ENCODE measurements around the gene UBE2I. TPM values are rescaled to one million over a fixed set of nuclear protein-coding genes. Genes with fewer than 3 reads are reported as not detected.

The UBE2I gene
- total and polyA plus RNA-seq, 3 donors from 2014 or later, result 116 to 143 (median 127) TPM

GRCh38 chr16:1375741-1376410, 66.4 kb downstream of the UBE2I start:
- H3K27ac ChIP-seq, result no peak overlapping the region
- H3K4me1 ChIP-seq, result peaks cover 19% of the 10 kb centered on the region
- H3K27me3 ChIP-seq, result no peaks in the 10 kb centered on the region
- 74 to 88% methylated on average over 19 of the region's 19 CpGs for WGBS, 2 donors
- intact Hi-C loops (cut with DNase I; ENCODE audit: low total_unique reads), result no loop called here
- no peak for DNase-seq
- TF ChIP-seq POLR2A (IDR thresholded peaks at IDR 0.05) (no peak), CTCF (IDR thresholded peaks at IDR 0.05) (no peak)
- H3K36me3 ChIP-seq (ENCODE audit: low read depth, missing control alignments), result no peaks in the 10 kb centered on the region
- H3K4me3 ChIP-seq, result no peak overlapping the region
- no peaks in the 10 kb centered on the region for H3K9me3 ChIP-seq

Other genes starting within 250 kb of the UBE2I start
- gene SSTR5, start 236.9 kb upstream of the UBE2I start, total RNA-seq, result under 1 TPM in 1 of 2 donors, not detected in 1; 0.31 TPM
- gene SSTR5, start 236.9 kb upstream of the UBE2I start, polyA plus RNA-seq (ENCODE audit: insufficient read depth, low read depth, low replicate concordance), result not detected
- 1 to 10 TPM; 1.3 to 2.7 TPM for gene C1QTNF8, start 213.4 kb upstream of the UBE2I start, total RNA-seq
- gene C1QTNF8, start 213.4 kb upstream of the UBE2I start, polyA plus RNA-seq (ENCODE audit: insufficient read depth, low read depth, low replicate concordance), result not detected
- gene CACNA1H, start 156.5 kb upstream of the UBE2I start, total RNA-seq, result 10 to 100 TPM; 55.9 to 69.0 TPM
- gene CACNA1H, start 156.5 kb upstream of the UBE2I start, polyA plus RNA-seq (ENCODE audit: insufficient read depth, low read depth, low replicate concordance), result 41.1 TPM
- 1 to 10 TPM in 1 of 2 donors, not detected in 1; 1.2 TPM for gene TPSG1, start 84.4 kb upstream of the UBE2I start, total RNA-seq
- gene TPSG1, start 84.4 kb upstream of the UBE2I start, polyA plus RNA-seq (ENCODE audit: insufficient read depth, low read depth, low replicate concordance), result not detected
- gene TPSB2, start 79.5 kb upstream of the UBE2I start, total RNA-seq, result 10 to 100 TPM; 10.8 to 49.5 TPM
- gene TPSB2, start 79.5 kb upstream of the UBE2I start, polyA plus RNA-seq (ENCODE audit: insufficient read depth, low read depth, low replicate concordance), result 16.1 TPM
- gene TPSAB1, start 68.9 kb upstream of the UBE2I start, total RNA-seq, result 10 to 100 TPM; 11.7 to 32.0 TPM
- gene TPSAB1, start 68.9 kb upstream of the UBE2I start, polyA plus RNA-seq (ENCODE audit: insufficient read depth, low read depth, low replicate concordance), result 12.2 TPM
- 1 to 10 TPM; 1.1 to 1.6 TPM for gene TPSD1, start 53.6 kb upstream of the UBE2I start, total RNA-seq
- 1.1 TPM for gene TPSD1, start 53.6 kb upstream of the UBE2I start, polyA plus RNA-seq (ENCODE audit: insufficient read depth, low read depth, low replicate concordance)
- 10 to 100 TPM; 29.8 to 60.4 TPM for gene BAIAP3, start 24.0 kb downstream of the UBE2I start, total RNA-seq
- 23.0 TPM for gene BAIAP3, start 24.0 kb downstream of the UBE2I start, polyA plus RNA-seq (ENCODE audit: insufficient read depth, low read depth, low replicate concordance)
- 10 to 100 TPM; 79.4 to 89.5 TPM for gene TSR3, start 42.2 kb downstream of the UBE2I start, total RNA-seq
- 40.9 TPM for gene TSR3, start 42.2 kb downstream of the UBE2I start, polyA plus RNA-seq (ENCODE audit: insufficient read depth, low read depth, low replicate concordance)
- gene GNPTG, start 42.3 kb downstream of the UBE2I start, total RNA-seq, result 100 to 1,000 TPM; 106 to 150 TPM
- 67.8 TPM for gene GNPTG, start 42.3 kb downstream of the UBE2I start, polyA plus RNA-seq (ENCODE audit: insufficient read depth, low read depth, low replicate concordance)
- gene UNKL, start 105.1 kb downstream of the UBE2I start, total RNA-seq, result 10 to 100 TPM; 49.2 to 49.9 TPM
- 23.7 TPM for gene UNKL, start 105.1 kb downstream of the UBE2I start, polyA plus RNA-seq (ENCODE audit: insufficient read depth, low read depth, low replicate concordance)
- 10 to 100 TPM; 22.8 to 27.7 TPM for gene UQCC4, start 111.1 kb downstream of the UBE2I start, total RNA-seq
- 17.5 TPM for gene UQCC4, start 111.1 kb downstream of the UBE2I start, polyA plus RNA-seq (ENCODE audit: insufficient read depth, low read depth, low replicate concordance)
- under 1 TPM; 0.31 to 0.71 TPM for gene PERCC1, start 121.4 kb downstream of the UBE2I start, total RNA-seq
- gene PERCC1, start 121.4 kb downstream of the UBE2I start, polyA plus RNA-seq (ENCODE audit: insufficient read depth, low read depth, low replicate concordance), result not detected
- 10 to 100 TPM in 1 of 2 donors, 1 to 10 TPM in 1; 7.6 to 18.0 TPM for gene CCDC154, start 134.9 kb downstream of the UBE2I start, total RNA-seq
- 14.8 TPM for gene CCDC154, start 134.9 kb downstream of the UBE2I start, polyA plus RNA-seq (ENCODE audit: insufficient read depth, low read depth, low replicate concordance)
- 100 to 1,000 TPM; 152 to 160 TPM for gene CLCN7, start 165.4 kb downstream of the UBE2I start, total RNA-seq
- 79.6 TPM for gene CLCN7, start 165.4 kb downstream of the UBE2I start, polyA plus RNA-seq (ENCODE audit: insufficient read depth, low read depth, low replicate concordance)
- 1 to 10 TPM; 1.7 to 3.4 TPM for gene PTX4, start 179.3 kb downstream of the UBE2I start, total RNA-seq
- gene PTX4, start 179.3 kb downstream of the UBE2I start, polyA plus RNA-seq (ENCODE audit: insufficient read depth, low read depth, low replicate concordance), result 1.3 TPM
- 10 to 100 TPM; 45.2 to 46.0 TPM for gene TELO2, start 183.7 kb downstream of the UBE2I start, total RNA-seq
- gene TELO2, start 183.7 kb downstream of the UBE2I start, polyA plus RNA-seq (ENCODE audit: insufficient read depth, low read depth, low replicate concordance), result 25.7 TPM
- gene TMEM204, start 224.0 kb downstream of the UBE2I start, total RNA-seq, result 10 to 100 TPM; 19.4 to 21.4 TPM
- 13.7 TPM for gene TMEM204, start 224.0 kb downstream of the UBE2I start, polyA plus RNA-seq (ENCODE audit: insufficient read depth, low read depth, low replicate concordance)